Mononuclear cell (primary cell): Measurements from ENCODE around the gene IQGAP2. TPM values are rescaled to one million over a fixed set of nuclear protein-coding genes. Genes with fewer than 3 reads are reported as not detected.
"Not testable (repeated sequence)": the region's sequence is repeated elsewhere in the genome, so short reads cannot be mapped to it uniquely, and the experiment has no call there.

Experiments used
- H3K27me3 ChIP-seq: 2 replicates; pipeline ENCODE4 v1.6.0; 2011; ENCODE audit warnings: low read length, control low read depth; ENCODE audit not compliant: insufficient read depth
- H3K4me1 ChIP-seq: 2 replicates; pipeline ENCODE4 v1.5.1; 2011; ENCODE audit warnings: mild to moderate bottlenecking, low read length, control low read depth; ENCODE audit not compliant: insufficient read depth
- H3K4me3 ChIP-seq: 2 replicates; pipeline ENCODE4 v1.5.1; 2011; ENCODE audit warnings: mild to moderate bottlenecking, low read length, moderate library complexity
- H3K9me3 ChIP-seq: 2 replicates; pipeline ENCODE4 v1.5.1; 2011; ENCODE audit warnings: low read depth, mild to moderate bottlenecking, control low read depth, low read length
- total RNA-seq: library from RNA; depleted of rRNA; stranded (reverse); fragments of >200 nt; gene quantifications from one replicate; pipeline ENCODE4 v1.2.3, GENCODE V29; 2012

IQGAP2 gene
- total RNA-seq, 1 donor = 75.0 TPM

DNA sequence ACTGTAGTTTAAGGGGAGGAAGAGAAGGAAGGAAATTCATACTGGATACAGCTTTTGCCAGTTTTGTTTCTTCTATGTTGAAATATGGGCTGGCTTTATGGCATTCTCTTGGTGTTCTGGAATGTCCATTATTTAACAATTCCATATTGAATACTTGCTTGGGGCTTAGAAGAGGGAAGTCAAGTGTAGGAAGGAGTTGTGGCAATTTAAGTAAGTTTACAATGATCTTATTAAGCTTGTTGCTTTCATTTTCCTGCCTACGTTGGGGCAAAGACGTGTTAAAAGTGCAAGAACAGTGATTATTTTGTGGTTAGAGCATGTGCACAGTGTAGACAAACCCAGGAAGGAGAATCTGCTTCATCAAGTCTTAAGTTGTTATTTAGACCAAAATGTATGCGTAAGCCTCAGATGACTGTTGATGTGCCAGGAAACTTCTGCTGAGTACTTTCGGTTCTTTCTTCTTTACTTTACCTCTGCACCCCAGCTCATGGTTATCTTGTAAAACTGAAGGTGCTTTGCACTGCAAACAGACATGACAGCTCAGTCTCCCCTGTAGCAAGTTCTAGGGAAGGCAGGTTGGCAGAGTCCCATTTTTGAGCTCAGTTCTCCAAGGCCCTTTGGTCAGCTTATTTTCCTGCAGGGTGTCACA, 144.3 kb downstream of the IQGAP2 start:
- H3K4me3 ChIP-seq = no peak overlapping the region
- no peaks in the 10 kb centered on the region for H3K9me3 ChIP-seq
- H3K4me1 ChIP-seq = peaks cover 63% of the 10 kb centered on the region

DNA sequence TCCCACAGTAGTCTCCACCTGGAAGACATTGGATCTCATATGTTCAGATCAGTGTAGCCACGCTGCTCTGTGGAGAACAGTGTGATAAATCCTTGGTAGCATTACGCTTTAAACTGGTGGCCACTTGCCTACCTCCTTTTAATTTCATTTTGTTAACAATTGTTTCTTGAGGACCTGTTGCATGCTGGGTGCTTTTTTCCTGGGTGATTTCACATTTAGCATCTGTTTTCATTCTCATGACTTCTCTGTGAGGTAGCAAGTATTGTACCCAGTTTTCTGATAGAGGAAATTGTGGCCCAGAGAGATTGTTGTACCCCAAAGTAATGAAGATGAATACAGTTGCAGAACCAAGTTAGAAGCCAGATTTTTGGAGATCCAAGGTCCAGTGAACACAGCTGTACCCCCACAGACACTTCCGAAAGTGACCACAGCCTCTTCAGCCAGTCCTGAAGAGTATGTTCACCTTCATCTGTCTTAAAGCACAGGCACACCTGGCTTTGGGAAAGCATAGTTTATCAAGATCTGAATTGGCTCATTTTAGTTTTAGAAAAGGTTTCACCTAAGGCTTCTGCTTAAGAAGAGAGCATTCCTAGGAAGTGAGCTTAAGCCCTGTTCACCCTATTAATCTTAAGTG, 144.9 kb downstream of the IQGAP2 start:
- Histone ChIP-seq H3K4me3 (no peak overlapping the region), H3K27me3 (no peaks in the 10 kb centered on the region), H3K4me1 (peaks cover 56% of the 10 kb centered on the region), H3K9me3 (no peaks in the 10 kb centered on the region)

More for the DNA sequence above, 144.3 kb downstream of the IQGAP2 start:
- H3K27me3 ChIP-seq = no peaks in the 10 kb centered on the region

GRCh38 chr5:76548525-76549229, 145.6 kb downstream of the IQGAP2 start:
- H3K4me1 ChIP-seq = peaks cover 50% of the 10 kb centered on the region
- H3K4me3 ChIP-seq = no peak overlapping the region
- no peaks in the 10 kb centered on the region for H3K9me3 ChIP-seq
- no peaks in the 10 kb centered on the region for H3K27me3 ChIP-seq

- peaks cover 37% of the 10 kb centered on the region for H3K4me1 ChIP-seq
- not testable (repeated sequence) for H3K4me3 ChIP-seq, H3K27me3 ChIP-seq, H3K9me3 ChIP-seq
Measured at GRCh38 chr5:76550881-76551280, 147.8 kb downstream of the IQGAP2 start.

GRCh38 chr5:76552546-76552945, 149.5 kb downstream of the IQGAP2 start:
- H3K27me3 ChIP-seq = no peaks in the 10 kb centered on the region
- H3K4me1 ChIP-seq = peaks cover 33% of the 10 kb centered on the region
- no peaks in the 10 kb centered on the region for H3K9me3 ChIP-seq
- H3K4me3 ChIP-seq = no peak overlapping the region

- Histone ChIP-seq H3K4me1 (peaks cover 26% of the 10 kb centered on the region), H3K27me3 (no peaks in the 10 kb centered on the region), H3K9me3 (no peaks in the 10 kb centered on the region), H3K4me3 (no peak overlapping the region)
Measured at GRCh38 chr5:76553251-76553650, 150.2 kb downstream of the IQGAP2 start.

GRCh38 chr5:76555114-76555513, 152.0 kb downstream of the IQGAP2 start:
- no peaks in the 10 kb centered on the region for H3K27me3 ChIP-seq
- H3K4me3 ChIP-seq = no peak overlapping the region
- H3K9me3 ChIP-seq = no peaks in the 10 kb centered on the region
- H3K4me1 ChIP-seq = peaks cover 13% of the 10 kb centered on the region

GRCh38 chr5:76555717-76556116, 152.6 kb downstream of the IQGAP2 start:
- Histone ChIP-seq H3K27me3 (no peaks in the 10 kb centered on the region), H3K9me3 (no peaks in the 10 kb centered on the region), H3K4me3 (no peak overlapping the region), H3K4me1 (peaks cover 13% of the 10 kb centered on the region)

DNA sequence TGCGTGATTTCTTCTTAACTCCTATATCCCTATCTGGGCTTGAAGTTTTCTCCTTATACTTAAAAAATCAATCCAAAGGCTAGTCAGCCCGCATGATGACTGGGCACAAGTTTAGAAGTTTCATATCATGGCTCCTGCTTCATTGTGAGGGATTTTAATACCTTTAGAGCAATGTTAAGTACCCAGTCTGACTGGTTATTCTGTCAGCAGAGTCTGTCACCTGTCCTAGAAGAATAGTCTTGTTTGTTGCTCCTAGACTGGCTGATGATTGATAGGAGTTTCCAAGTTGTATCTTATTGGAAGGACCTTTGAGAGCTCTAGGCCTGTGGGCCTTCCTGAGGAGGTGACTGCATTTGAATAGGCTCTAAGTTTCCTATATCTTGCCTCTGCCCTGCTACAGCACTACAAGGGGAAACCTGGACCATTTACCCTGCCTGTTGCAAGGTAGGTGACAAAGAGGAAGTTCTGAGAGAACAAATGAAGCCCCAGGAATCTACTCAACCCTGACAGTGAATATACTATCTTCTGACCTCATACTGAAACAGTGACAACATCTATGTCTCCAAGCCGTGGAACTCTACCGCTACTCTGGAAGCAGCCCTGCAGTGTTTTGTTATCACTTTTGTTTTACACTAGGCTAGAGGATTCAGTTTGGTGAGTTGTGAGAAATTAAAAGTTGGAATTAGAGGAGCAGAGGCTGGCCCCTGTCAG, 153.6 kb downstream of the IQGAP2 start:
- no peaks in the 10 kb centered on the region for H3K27me3 ChIP-seq
- H3K4me3 ChIP-seq = no peak overlapping the region
- peaks cover 13% of the 10 kb centered on the region for H3K4me1 ChIP-seq
- no peaks in the 10 kb centered on the region for H3K9me3 ChIP-seq

DNA sequence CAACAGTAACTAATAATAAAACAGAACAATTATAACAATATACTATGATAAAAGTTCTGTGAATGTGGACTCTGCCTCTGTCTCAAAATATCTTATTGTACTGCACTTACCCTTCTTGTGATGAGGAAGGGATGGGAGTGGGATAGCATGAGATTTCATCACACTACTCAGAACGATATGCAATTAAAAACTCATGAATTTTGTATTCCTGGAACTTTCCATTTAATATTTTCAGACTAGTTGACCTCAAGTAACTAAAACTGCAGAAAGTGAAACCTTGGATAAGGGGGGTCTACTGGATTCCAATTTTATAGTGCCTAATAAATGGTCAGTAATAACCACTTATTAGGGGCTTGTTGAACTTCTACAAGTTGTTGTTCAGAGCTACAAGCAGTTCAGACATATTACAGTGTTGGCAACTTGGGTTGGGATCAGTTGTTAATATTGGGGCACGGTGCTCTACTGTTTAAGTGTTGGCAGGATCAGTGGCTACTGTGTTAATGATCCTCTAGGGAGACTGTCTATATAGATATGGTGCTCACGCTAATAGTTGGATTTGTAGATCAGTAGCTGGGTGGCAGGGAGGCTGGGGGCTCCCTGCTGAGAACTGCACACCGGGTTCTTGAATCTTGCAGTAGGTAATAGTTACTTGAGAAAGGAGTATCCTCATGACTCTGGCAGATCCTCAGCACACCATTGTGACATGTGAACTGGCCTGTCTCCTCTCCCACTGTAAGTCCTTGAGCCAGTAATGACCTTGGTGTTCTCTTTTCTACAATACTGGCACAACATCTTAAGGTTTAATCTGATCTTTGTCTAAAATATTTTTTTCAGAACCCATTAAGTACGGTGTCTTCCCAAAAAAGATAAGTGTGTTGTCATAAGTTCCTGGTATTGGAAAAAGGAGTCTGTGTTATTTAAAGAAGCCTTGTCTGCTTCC, 158.1 kb downstream of the IQGAP2 start:
- no peaks in the 10 kb centered on the region for H3K27me3 ChIP-seq
- no peak overlapping the region for H3K4me3 ChIP-seq
- H3K4me1 ChIP-seq = peaks cover 25% of the 10 kb centered on the region
- H3K9me3 ChIP-seq = no peaks in the 10 kb centered on the region

DNA sequence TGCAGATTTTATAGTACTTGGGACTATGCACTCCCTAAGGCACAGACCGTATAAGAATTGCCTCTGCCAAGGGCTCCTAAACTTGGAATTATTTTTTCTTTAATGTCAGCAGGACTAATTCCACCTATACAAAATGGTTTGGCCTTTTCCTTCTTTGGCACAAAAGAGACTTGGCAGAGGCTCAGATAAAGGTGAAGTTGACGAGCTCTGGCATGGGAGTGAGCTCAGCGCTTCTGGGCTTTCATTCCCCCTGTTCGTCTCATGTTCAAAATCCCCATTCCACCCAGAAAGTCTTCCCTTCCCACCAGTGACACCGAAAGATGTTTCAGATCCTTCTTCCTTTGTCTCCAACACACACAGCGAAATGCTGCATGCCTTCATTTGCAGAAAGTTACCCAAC, 158.9 kb downstream of the IQGAP2 start:
- no peak overlapping the region for H3K4me3 ChIP-seq
- peaks cover 17% of the 10 kb centered on the region for H3K4me1 ChIP-seq
- no peaks in the 10 kb centered on the region for H3K27me3 ChIP-seq
- H3K9me3 ChIP-seq = no peaks in the 10 kb centered on the region

DNA sequence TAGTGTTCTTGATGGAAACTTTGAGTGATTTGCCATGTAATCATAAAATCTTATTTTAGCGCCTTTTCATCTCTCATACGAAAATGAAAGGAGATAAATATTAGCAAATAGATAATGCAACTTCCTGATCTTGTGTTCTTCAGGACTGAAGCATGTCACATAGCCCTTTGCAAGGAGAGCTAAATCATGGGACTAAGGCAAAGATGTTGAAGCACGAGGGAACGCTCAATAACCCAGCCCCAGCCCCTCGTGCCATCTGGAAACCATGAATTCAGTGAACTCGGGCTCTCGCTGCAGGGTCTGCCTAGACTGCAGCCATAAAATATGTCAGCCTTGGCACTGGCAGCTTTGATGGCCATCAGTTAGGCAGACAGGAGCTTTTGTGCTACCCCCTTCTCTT, 161.9 kb downstream of the IQGAP2 start:
- no peaks in the 10 kb centered on the region for H3K27me3 ChIP-seq
- no peaks in the 10 kb centered on the region for H3K9me3 ChIP-seq
- no peak overlapping the region for H3K4me3 ChIP-seq
- peaks cover 15% of the 10 kb centered on the region for H3K4me1 ChIP-seq

DNA sequence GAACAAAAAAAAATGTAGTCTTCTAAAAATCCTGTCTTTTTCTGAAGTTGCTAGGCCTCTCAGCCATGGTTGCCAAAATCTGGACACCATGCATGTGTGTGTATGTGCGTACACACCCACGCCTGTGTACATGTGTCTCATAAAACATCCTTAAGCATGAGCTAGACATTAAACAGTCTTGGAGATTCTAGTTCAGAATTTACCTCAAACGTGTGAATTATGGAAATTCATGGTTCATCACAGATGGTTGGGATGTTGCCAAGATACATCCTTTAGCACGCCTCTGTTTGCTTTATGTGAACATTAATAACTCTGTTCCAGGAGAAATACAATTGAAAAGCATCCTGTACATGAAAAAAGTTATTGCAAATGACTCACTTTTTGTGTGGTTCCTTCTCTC, 167.1 kb downstream of the IQGAP2 start:
- Histone ChIP-seq H3K4me1 (peaks cover 19% of the 10 kb centered on the region), H3K9me3 (no peaks in the 10 kb centered on the region), H3K4me3 (no peak overlapping the region), H3K27me3 (no peaks in the 10 kb centered on the region)

DNA sequence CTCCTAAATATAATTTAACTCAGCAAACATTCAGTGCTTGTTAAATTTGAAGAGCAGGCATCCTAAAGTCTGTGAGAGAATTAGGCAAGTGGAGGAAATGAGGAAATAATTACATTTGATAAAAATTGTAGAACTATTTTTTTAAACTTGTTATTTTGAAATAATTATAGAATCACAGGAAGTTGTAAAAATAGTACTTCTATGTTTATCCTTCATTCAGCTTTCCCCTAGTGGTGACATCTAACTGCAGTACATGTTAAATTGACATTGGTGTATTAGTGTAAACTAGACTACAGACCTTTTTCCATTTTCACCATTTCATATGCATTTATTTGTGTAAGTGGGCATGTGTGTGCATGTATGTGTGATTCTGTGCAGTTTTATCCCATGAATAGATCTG, 168.5 kb downstream of the IQGAP2 start:
- no peaks in the 10 kb centered on the region for H3K9me3 ChIP-seq
- no peaks in the 10 kb centered on the region for H3K27me3 ChIP-seq
- no peak overlapping the region for H3K4me3 ChIP-seq
- H3K4me1 ChIP-seq = peaks cover 14% of the 10 kb centered on the region
